Mesenchymal stem cell (in vitro differentiated cells and primary cell): ENCODE data around the gene LRRD1.
"Not testable (repeated sequence)": the region's sequence is repeated elsewhere in the genome, so short reads cannot be mapped to it uniquely, and the experiment has no call there.

Source experiments
- DNase-seq: peaks from one replicate; pipeline ENCODE4 v3.0.0-alpha.2; 2013
- H2AFZ ChIP-seq: one replicate; pipeline ENCODE4 v1.6.1; 2013; ENCODE audit warnings: low read depth, mild to moderate bottlenecking, control low read depth, inconsistent platforms, low read length, moderate library complexity
- H2AK5ac ChIP-seq: 2 replicates; pipeline ENCODE4 v1.6.1; 2013; ENCODE audit warnings: low read length, moderate library complexity, mild to moderate bottlenecking, inconsistent platforms; ENCODE audit not compliant: severe bottlenecking
- H2BK120ac ChIP-seq: one replicate; pipeline ENCODE4 v1.6.1; 2013; ENCODE audit warnings: low read depth, mild to moderate bottlenecking, inconsistent platforms, low read length, moderate library complexity
- H2BK12ac ChIP-seq, 2 experiments: one replicate each; pipeline ENCODE4 v1.6.1; 2013; ENCODE audit warnings: inconsistent platforms in 2 of 2, low read length in 2 of 2, mild to moderate bottlenecking in 2 of 2, moderate library complexity in 2 of 2, control low read depth in 1 of 2
- H2BK15ac ChIP-seq: one replicate; pipeline ENCODE4 v1.6.1; 2013; ENCODE audit warnings: mild to moderate bottlenecking, low read depth, inconsistent platforms; ENCODE audit not compliant: poor library complexity, severe bottlenecking
- H2BK5ac ChIP-seq: 2 replicates; pipeline ENCODE4 v1.6.1; 2013; ENCODE audit warnings: low read depth, mild to moderate bottlenecking, low read length, control low read depth, inconsistent platforms; ENCODE audit not compliant: poor library complexity, severe bottlenecking
- H3K14ac ChIP-seq, 2 experiments: one replicate each; pipeline ENCODE4 v1.6.1; 2013; ENCODE audit warnings: inconsistent platforms in 2 of 2, low read length in 2 of 2, control low read depth in 1 of 2, mild to moderate bottlenecking in 1 of 2, moderate library complexity in 1 of 2
- H3K18ac ChIP-seq, 2 experiments: one replicate each; pipeline ENCODE4 v1.6.1; 2013; ENCODE audit warnings: inconsistent platforms in 2 of 2, low read length in 2 of 2, control low read depth in 1 of 2, low read depth in 1 of 2, mild to moderate bottlenecking in 1 of 2
- H3K23ac ChIP-seq, 2 experiments: one replicate each; pipeline ENCODE4 v1.6.1; 2013; ENCODE audit warnings: inconsistent platforms in 2 of 2, low read length in 2 of 2, mild to moderate bottlenecking in 2 of 2, moderate library complexity in 2 of 2, control low read depth in 1 of 2
- H3K27ac ChIP-seq: 2 replicates; pipeline ENCODE4 v1.5.1; 2013; ENCODE audit warnings: mild to moderate bottlenecking, moderate library complexity, low read length, control low read depth, inconsistent platforms; ENCODE audit not compliant: poor library complexity, severe bottlenecking
- H3K27me3 ChIP-seq, 2 experiments: 2 replicates each; pipeline versions ENCODE4 v1.6.1 to v1.7.0; 2013; ENCODE audit warnings: low read length in 2 of 2, mild to moderate bottlenecking in 2 of 2, moderate library complexity in 2 of 2, control low read depth in 1 of 2, inconsistent platforms in 1 of 2; ENCODE audit not compliant: control insufficient read depth in 1 of 2, insufficient read depth in 1 of 2
- H3K36me3 ChIP-seq, 2 experiments: 2 replicates each; pipeline versions ENCODE4 v1.6.1 to v1.7.0; 2013; ENCODE audit warnings: low read length in 2 of 2, control low read depth in 1 of 2, inconsistent platforms in 1 of 2, low read depth in 1 of 2, mild to moderate bottlenecking in 1 of 2; ENCODE audit not compliant: insufficient read depth in 2 of 2, control insufficient read depth in 1 of 2
- H3K4ac ChIP-seq, 2 experiments: one replicate each; pipeline ENCODE4 v1.6.1; 2013; ENCODE audit warnings: inconsistent platforms in 2 of 2, low read length in 2 of 2, mild to moderate bottlenecking in 2 of 2, moderate library complexity in 2 of 2, control low read depth in 1 of 2, low read depth in 1 of 2
- H3K4me1 ChIP-seq: 2 replicates; pipeline ENCODE4 v1.6.1; 2013; ENCODE audit warnings: low read depth, low read length, control low read depth; ENCODE audit not compliant: control insufficient read depth, insufficient read depth
- H3K4me2 ChIP-seq: 2 replicates; pipeline ENCODE4 v1.6.1; 2013; ENCODE audit warnings: low read length, mild to moderate bottlenecking, inconsistent platforms; ENCODE audit not compliant: poor library complexity, severe bottlenecking
- H3K4me3 ChIP-seq, 2 experiments: 2 replicates each; pipeline versions ENCODE4 v1.5.1 to v1.7.0; 2013; ENCODE audit warnings: low read length in 2 of 2, mild to moderate bottlenecking in 2 of 2, control low read depth in 1 of 2, low read depth in 1 of 2; ENCODE audit not compliant: insufficient read depth in 1 of 2
- H3K79me1 ChIP-seq: replicated peaks from 2 replicates; pipeline ENCODE4 v1.6.1; 2013; ENCODE audit warnings: mild to moderate bottlenecking, control low read depth, low read length, inconsistent platforms; ENCODE audit not compliant: poor library complexity, severe bottlenecking
- H3K9ac ChIP-seq: 2 replicates; pipeline ENCODE4 v1.7.0; 2013; ENCODE audit warnings: mild to moderate bottlenecking, low read length, moderate library complexity
- H3K9me3 ChIP-seq: 2 replicates; pipeline ENCODE4 v1.7.0; 2013; ENCODE audit warnings: mild to moderate bottlenecking, low read length; ENCODE audit not compliant: control insufficient read depth
- H4K8ac ChIP-seq: one replicate; pipeline ENCODE4 v1.6.1; 2013; ENCODE audit warnings: inconsistent platforms, mild to moderate bottlenecking, low read length, moderate library complexity
- H4K91ac ChIP-seq: one replicate; pipeline ENCODE4 v1.6.1; 2013; ENCODE audit warnings: mild to moderate bottlenecking, low read length, inconsistent platforms
- WGBS: methylation state at CpG from one replicate; pipeline ENCODE4 v1.1.7; 2013; ENCODE audit warnings: mixed read lengths; 5-methylcytosine and 5-hydroxymethylcytosine counted together

LRRD1 gene

DNA sequence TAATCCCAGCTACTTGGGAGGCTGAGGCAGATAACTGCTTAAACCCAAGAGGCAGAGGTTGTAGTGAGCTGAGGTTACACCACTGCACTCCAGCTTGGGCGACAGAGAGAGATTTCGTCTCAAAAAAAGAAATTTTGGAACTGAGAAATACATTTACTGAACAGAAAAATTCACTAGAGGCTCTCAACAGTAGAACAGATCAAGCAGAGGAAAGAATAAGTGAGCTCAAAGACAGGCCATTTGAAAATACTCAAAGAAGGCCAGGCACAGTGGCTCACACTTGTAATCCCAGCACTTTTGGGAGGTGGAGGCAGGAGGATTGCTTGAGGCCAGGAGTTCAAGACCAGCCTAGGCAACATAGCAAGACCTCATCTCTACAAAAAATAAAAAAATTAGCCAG is 9.4 kb downstream of the LRRD1 start:
- H3K23ac ChIP-seq, H3K4me2 ChIP-seq, H3K4ac ChIP-seq, H2BK120ac ChIP-seq, H3K9ac ChIP-seq, H4K91ac ChIP-seq, H2BK12ac ChIP-seq, H2BK5ac ChIP-seq, H3K27ac ChIP-seq, H3K9me3 ChIP-seq, H2AFZ ChIP-seq, H2BK15ac ChIP-seq, H3K4me3 ChIP-seq, H3K79me1 ChIP-seq, H4K8ac ChIP-seq, H3K4me1 ChIP-seq, H3K14ac ChIP-seq, DNase-seq, H3K27me3 ChIP-seq, H2AK5ac ChIP-seq, H3K18ac ChIP-seq, H3K36me3 ChIP-seq: not testable (repeated sequence)
- WGBS = no CpG with 5 or more reads among the region's 2 CpGs

DNA sequence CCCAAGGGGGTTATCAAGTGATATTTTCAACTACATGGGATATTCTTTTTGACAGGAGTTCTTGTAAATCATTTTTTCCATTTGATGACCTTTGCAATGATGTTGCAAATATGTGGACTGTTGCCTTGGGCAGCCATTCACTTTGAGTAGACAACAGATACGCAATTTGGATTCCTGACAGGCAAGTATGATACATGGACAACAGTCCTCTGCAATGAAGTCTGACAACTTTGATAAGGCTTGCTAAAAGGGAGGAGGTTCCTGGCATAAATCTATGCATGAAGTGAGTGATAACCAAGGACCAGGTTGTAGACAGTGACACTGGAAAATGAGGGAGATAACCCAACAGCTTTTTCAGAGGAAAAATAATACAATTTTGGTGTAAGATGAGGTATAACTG is 17.7 kb downstream of the LRRD1 start:
- Histone ChIP-seq H3K4me2 (no peak overlapping the region), H4K91ac (no peak overlapping the region), H3K9me3 (no peaks in the 10 kb centered on the region), H3K9ac (no peak overlapping the region), H3K4me3 (no peak overlapping the region), H3K4ac (no peak overlapping the region), H2BK12ac (no peak overlapping the region), H3K23ac (no peak overlapping the region), H3K79me1 (no peaks in the 10 kb centered on the region), H3K36me3 (no peaks in the 10 kb centered on the region), H3K27ac (no peak overlapping the region), H2AK5ac (no peak overlapping the region), H2BK15ac (no peak overlapping the region), H3K27me3 (no peaks in the 10 kb centered on the region), H3K14ac (no peak overlapping the region), H3K4me1 (no peaks in the 10 kb centered on the region), H2AFZ (no peak overlapping the region), H3K18ac (no peak overlapping the region), H4K8ac (no peak overlapping the region), H2BK120ac (no peak overlapping the region), H2BK5ac (no peak overlapping the region)
- no peak for DNase-seq
- 93% methylated on average over 1 of the region's 1 CpG for WGBS

DNA sequence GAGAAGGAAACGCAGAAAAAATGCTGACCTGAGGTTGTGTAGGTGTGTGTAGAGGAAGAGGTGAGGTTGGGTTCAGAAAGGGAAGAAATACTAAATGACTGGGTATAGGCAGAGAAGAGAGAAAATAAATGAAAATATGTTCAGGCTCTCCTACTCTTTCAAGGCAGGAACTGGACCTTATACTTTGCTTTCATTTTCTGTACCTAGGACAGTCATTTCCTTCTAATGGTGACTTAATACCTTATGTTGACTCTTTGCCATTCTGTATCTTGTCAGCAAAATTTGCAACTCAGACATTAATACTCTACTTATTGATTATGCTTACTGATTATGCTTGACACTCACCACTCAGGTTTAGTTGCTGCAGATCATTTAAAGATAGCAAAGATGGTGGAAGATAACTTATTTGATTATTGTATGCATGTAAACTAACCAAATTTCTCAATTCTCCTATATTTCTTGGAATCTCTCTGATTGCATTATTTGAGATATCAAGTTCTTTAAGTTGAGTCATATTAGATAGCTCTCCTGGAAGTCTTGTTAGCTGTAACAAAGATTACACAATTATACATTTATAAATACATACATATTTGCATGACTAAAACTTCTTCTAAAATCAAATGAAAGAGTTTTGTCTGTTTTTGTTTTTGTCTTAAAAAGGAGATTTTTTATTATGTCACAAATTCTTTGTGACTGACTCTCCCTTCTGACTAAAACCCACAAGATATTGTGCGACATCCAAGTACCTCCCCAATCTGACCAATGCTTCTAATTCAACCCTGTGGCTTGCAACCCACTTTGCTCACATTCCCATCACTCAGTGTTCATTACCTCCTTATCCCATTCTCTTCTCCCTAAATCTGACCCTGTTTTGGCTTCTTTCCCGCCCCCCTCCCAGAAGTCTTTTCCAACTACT is 20.0 kb downstream of the LRRD1 start:
- no peaks in the 10 kb centered on the region for H3K9me3 ChIP-seq
- no peak overlapping the region for H2BK5ac ChIP-seq
- H3K18ac ChIP-seq = no peak overlapping the region
- H3K36me3 ChIP-seq = no peaks in the 10 kb centered on the region
- H2AFZ ChIP-seq = no peak overlapping the region
- no peaks in the 10 kb centered on the region for H3K27me3 ChIP-seq
- H3K14ac ChIP-seq = no peak overlapping the region
- H2BK12ac ChIP-seq = no peak overlapping the region
- no peak overlapping the region for H3K27ac ChIP-seq
- 79% methylated on average over 3 of the region's 3 CpGs for WGBS
- no peak overlapping the region for H2AK5ac ChIP-seq
- no peaks in the 10 kb centered on the region for H3K4me1 ChIP-seq
- H3K4me3 ChIP-seq = peak overlapping the region in 1 of 2 experiments; percentile 5
- no peak overlapping the region for H3K4ac ChIP-seq
- H3K9ac ChIP-seq = peak overlapping the region; percentile 63
- H3K23ac ChIP-seq = no peak overlapping the region
- peak; percentile 6 for DNase-seq
- no peak overlapping the region for H2BK120ac ChIP-seq
- H3K79me1 ChIP-seq = no peaks in the 10 kb centered on the region
- H4K91ac ChIP-seq = no peak overlapping the region
- no peak overlapping the region for H4K8ac ChIP-seq
- H3K4me2 ChIP-seq = no peak overlapping the region
- no peak overlapping the region for H2BK15ac ChIP-seq

DNA sequence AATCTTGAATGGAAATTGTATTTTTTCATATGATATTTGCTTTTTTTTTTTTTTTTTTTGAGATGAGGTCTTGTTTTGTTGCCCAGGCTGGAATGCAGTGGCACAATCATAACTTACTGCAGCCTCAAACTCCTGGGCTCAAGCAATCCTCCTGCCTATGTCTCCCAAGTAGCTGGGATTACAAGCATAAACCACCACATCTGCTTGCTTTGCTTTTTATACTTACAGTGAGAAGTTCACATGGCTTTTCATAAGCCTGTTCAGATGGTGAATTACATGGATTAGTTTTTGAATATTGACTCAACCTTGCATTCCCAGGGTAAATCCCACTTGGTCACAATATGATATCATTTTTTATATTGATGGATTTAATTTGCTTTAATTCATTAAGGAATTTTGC is 22.0 kb downstream of the LRRD1 start:
- Histone ChIP-seq H3K4me3 (no peak overlapping the region), H2AK5ac (no peak overlapping the region), H3K4me1 (no peaks in the 10 kb centered on the region), H3K4me2 (no peak overlapping the region), H3K18ac (no peak overlapping the region), H2BK12ac (no peak overlapping the region), H2AFZ (no peak overlapping the region), H2BK120ac (no peak overlapping the region), H3K27ac (no peak overlapping the region), H3K9me3 (no peaks in the 10 kb centered on the region), H4K91ac (no peak overlapping the region), H3K14ac (no peak overlapping the region), H3K36me3 (no peaks in the 10 kb centered on the region), H4K8ac (no peak overlapping the region), H3K9ac (no peak overlapping the region), H3K27me3 (no peaks in the 10 kb centered on the region), H3K79me1 (no peaks in the 10 kb centered on the region), H2BK15ac (no peak overlapping the region), H3K23ac (no peak overlapping the region), H2BK5ac (peak overlapping the region; percentile 25), H3K4ac (no peak overlapping the region)
- DNase-seq = no peak
